ENCODE results near the gene BAZ2B. TPM values are rescaled to one million over a fixed set of nuclear protein-coding genes. Genes with fewer than 3 reads are reported as not detected.

BAZ2B gene
- total RNA-seq, 1 experiment from 2014 or later: 25.1 TPM

- DNase-seq (ENCODE audit: low read depth): no peak
These were observed 154.1 kb downstream of the BAZ2B start for GRCh38 chr2:159462201-159462785.

- no peak for DNase-seq (ENCODE audit: low read depth)
These were observed 155.3 kb downstream of the BAZ2B start for GRCh38 chr2:159461076-159461475.

- no peak for DNase-seq (ENCODE audit: low read depth)
These were observed 156.1 kb downstream of the BAZ2B start for GRCh38 chr2:159460227-159460626.

- DNase-seq (ENCODE audit: low read depth): no peak
These were observed 157.1 kb downstream of the BAZ2B start for GRCh38 chr2:159459279-159459678.

- no peak for DNase-seq (ENCODE audit: low read depth)
These were observed 158.8 kb downstream of the BAZ2B start for GRCh38 chr2:159457589-159457988.

GRCh38 chr2:159456500-159457426 is 159.6 kb downstream of the BAZ2B start:
- no peak for DNase-seq (ENCODE audit: low read depth)

- DNase-seq (ENCODE audit: low read depth): peak; percentile 4
These were observed 160.9 kb downstream of the BAZ2B start for GRCh38 chr2:159455330-159455918.

GRCh38 chr2:159454185-159454584 is 162.2 kb downstream of the BAZ2B start:
- DNase-seq (ENCODE audit: low read depth): no peak

GRCh38 chr2:159450180-159450579 is 166.2 kb downstream of the BAZ2B start:
- DNase-seq (ENCODE audit: low read depth): no peak

GRCh38 chr2:159449504-159450124 is 166.7 kb downstream of the BAZ2B start:
- no peak for DNase-seq (ENCODE audit: low read depth)

- no peak for DNase-seq (ENCODE audit: low read depth)
These were observed 169.5 kb downstream of the BAZ2B start for GRCh38 chr2:159446817-159447216.

- DNase-seq (ENCODE audit: low read depth): no peak
These were observed 170.1 kb downstream of the BAZ2B start for GRCh38 chr2:159446201-159446600.

- DNase-seq (ENCODE audit: low read depth): no peak
These were observed 171.0 kb downstream of the BAZ2B start for GRCh38 chr2:159445307-159445706.

GRCh38 chr2:159444754-159445153 is 171.6 kb downstream of the BAZ2B start:
- no peak for DNase-seq (ENCODE audit: low read depth)

GRCh38 chr2:159442159-159442852 is 174.0 kb downstream of the BAZ2B start:
- no peak for DNase-seq (ENCODE audit: low read depth)

- DNase-seq (ENCODE audit: low read depth): no peak
These were observed 175.2 kb downstream of the BAZ2B start for GRCh38 chr2:159441182-159441581.

- no peak for DNase-seq (ENCODE audit: low read depth)
These were observed 176.9 kb downstream of the BAZ2B start for GRCh38 chr2:159439421-159439820.

- no peak for DNase-seq (ENCODE audit: low read depth)
These were observed 177.5 kb downstream of the BAZ2B start for GRCh38 chr2:159438720-159439353.

- no peak for DNase-seq (ENCODE audit: low read depth)
These were observed 178.1 kb downstream of the BAZ2B start for GRCh38 chr2:159438284-159438683.

- DNase-seq (ENCODE audit: low read depth): no peak
These were observed 183.7 kb downstream of the BAZ2B start for GRCh38 chr2:159432610-159433009.

- DNase-seq (ENCODE audit: low read depth): no peak
These were observed 189.3 kb downstream of the BAZ2B start for GRCh38 chr2:159427048-159427447.

Measured in RPMI7951 (cell line).